GM21723 (cell line): ENCODE results near the gene MPZL3.
"Not testable (repeated sequence)": the region's sequence is repeated elsewhere in the genome, so short reads cannot be mapped to it uniquely, and the experiment has no call there.

Experiments used
- ATAC-seq: cut with Tn5 transposase; IDR thresholded peaks from one replicate; pipeline ENCODE4 v1.9.1; 2021; ENCODE audit warnings: mild to moderate bottlenecking, moderate library complexity; ENCODE audit not compliant: unreplicated experiment

MPZL3 gene

GRCh38 chr11:118213201-118213600 is 39.0 kb downstream of the MPZL3 start:
- ATAC-seq: no peak

DNA sequence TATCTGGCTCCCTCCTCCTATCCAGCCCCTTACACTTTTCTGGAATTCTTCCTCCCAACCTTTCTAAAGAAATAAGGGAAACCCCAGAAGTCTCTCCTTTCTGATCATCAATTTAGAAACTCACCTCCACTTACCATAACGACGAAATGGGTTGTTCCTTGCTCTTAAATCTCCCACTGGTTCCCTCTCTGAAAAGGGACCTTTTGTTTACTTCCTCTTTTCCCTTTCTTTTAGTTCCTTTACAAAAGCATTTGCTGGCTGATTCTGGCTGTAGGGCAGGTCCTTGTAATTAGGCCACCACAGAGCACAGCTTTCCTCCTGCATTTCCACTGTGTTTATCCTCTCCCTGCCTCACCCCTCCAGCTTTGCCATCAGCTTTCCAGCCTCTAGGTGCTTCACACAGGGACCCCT is 39.4 kb downstream of the MPZL3 start:
- ATAC-seq: no peak

DNA sequence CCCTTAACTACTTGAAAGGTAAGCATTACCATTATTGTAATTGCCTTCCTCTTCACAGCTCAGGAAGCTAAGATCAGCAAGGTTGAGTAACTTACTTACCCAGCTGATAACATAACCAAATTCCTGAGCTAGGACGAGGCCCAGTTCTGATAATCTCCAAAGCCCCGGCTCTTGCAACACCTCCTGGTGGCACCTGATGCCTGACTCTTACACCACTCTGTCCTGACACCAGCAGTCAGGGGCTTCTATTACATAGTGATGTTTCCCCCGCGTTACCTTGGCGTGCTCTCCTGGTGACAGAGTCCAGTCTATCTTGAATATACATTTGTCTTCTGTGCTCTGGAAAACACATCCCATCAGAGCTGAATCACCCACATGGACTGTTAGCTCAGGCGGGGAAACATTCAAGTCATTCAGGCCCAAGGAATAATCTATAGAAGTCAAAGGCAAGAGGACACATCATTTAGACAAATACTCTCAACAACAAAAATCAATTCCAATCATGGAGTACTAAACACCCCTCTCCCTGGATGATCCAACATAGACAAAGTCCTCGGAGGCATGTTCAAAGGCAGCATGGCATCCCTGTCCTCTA is 39.9 kb downstream of the MPZL3 start:
- ATAC-seq: no peak

GRCh38 chr11:118211006-118211405 is 41.2 kb downstream of the MPZL3 start:
- no peak for ATAC-seq

DNA sequence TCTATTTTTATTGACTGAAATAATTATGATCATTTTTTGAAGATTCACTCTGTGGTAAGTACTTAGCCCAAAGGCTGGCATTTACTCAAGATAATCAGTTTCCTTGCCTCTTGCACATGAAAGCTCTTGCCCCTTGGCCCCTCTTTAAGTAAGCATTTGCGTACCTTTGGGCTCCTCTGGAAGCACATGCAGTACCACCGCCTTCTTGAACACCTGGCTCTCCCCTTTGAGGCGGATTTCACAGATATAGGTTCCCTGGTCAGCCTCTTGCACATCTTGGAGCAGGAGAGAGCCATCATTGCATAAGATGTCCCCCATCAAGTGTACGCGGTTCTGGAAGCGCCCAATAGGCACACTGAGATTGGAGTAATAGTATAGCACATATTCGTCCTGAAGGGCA is 41.8 kb downstream of the MPZL3 start:
- ATAC-seq: no peak

GRCh38 chr11:118209033-118209432 is 43.1 kb downstream of the MPZL3 start:
- no peak for ATAC-seq

GRCh38 chr11:118207079-118207478 is 45.1 kb downstream of the MPZL3 start:
- no peak for ATAC-seq

DNA sequence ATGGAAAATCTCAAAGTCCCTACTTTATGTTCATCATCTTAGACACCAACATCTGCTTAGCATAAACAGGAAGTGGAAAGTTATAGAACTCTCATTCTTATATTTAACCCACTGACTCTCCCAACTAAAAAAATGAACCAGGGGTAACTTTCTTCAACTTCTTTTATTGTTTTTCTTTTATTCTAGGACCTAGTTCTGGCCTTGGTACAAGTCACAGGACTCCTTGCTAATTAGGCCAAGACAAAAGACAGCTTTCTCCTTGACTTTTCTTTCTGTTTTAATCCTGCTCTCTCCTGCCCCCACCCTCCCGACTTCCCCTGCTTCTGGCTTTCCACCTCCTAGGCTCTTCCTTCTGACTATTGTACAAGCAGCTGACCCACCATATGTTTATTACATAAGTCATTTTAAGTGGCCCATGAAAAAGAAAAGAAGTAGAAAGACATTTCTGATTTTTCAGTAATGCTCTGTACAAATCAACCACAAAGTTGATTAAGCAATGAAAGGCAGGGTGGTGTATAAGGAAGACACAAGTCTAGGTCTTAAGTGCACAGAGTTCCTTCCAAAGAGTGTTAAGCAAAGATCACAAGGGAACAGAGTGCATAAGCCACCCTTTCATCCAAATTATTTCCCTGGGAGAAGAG is 45.7 kb downstream of the MPZL3 start:
- no peak for ATAC-seq

DNA sequence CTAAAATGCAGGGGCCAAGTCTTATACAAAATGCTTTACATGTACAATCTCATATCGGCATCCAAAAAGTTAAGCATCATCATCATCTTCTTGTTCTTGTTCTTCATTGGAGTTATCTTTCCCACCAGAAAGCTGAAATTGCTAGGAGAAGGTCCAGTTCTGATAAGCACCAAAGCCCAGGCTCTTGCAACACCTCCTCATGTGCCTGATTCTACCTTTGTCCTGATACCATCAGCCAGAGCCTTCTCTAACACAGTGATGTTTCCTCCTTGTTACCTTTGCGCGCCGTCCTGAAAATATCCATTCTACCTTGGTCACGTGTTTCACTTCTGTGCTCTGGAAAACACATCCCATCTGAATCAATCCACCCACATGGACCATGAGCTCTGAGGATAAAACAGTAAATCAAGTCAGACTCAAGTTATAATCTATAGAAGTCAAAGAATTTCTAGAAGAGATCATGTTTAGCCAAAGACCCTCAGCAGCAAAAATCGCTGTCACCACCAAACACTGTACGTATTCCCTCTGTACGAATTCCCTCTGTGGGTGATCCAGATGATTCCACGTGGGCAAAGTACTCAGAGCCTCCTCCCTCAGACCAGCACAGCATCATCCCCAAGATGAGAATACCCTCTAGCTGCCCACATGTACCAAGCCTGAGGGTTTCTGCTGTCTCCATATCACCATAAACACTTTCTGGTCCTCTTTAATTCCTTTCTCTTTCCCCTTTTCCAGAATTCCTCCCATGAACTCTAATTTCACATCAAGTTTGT is 46.4 kb downstream of the MPZL3 start:
- no peak for ATAC-seq

- no peak for ATAC-seq
Observed at GRCh38 chr11:118202599-118203422, 49.4 kb downstream of the MPZL3 start.

DNA sequence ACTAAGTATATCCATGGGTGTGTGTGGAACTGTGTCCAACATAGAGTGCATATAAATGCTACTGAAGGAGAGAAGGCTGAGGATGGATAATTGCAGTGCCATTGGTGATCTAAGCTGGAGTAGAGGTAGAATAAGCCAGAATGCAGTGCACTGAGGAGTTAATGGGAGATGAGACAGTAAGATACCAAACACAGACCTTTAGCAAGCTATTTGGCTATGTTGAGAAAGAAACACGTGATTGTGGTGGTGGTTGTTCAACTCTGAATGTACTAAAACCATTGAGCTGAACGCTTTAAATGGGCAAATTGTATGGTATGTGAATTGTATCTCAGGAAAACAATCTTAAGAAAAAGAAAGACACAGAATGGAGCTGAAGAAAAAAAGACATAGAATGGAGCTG is 50.2 kb downstream of the MPZL3 start:
- ATAC-seq: no peak

GRCh38 chr11:118200901-118201680 is 51.1 kb downstream of the MPZL3 start:
- no peak for ATAC-seq

GRCh38 chr11:118200497-118200896 is 51.7 kb downstream of the MPZL3 start:
- no peak for ATAC-seq

GRCh38 chr11:118199135-118199534 is 53.0 kb downstream of the MPZL3 start:
- no peak for ATAC-seq

GRCh38 chr11:118198370-118198769 is 53.8 kb downstream of the MPZL3 start:
- ATAC-seq: no peak

DNA sequence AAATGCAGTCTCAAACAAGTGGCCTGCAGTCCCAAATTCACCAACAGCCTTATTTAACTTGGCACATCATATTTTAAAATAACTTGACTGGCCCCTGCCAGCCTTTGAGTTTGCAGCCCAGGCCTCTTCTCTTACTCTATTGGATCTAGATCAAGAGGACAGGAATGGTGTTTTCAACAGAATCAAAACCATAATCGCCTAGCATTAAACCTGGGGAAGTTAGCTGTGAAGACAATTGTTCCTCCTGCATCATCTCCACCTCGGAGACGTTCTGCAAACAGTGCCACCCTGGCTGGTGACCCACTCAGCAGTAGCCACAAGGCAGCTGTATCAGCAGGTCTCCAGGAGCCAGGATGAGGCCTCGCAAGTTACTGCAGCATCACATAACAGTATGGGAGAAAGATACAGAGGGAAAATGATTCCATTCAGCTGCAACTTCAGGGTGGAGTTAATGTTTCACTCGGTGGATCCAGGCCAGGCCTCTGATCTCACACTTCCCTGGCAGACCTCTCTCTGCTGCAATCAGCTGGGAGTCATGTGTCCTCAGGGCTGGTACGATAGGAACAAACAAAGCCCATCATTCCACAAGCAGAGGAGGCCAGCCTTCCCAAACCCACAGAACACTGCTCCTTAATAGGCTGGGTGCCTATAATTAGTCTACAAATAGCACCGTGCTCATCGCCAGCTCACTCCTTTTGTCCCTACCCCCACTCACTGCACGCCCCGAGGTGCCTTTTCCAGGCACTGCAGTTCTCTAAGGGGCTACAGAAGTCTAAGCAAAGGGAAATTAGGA is 57.1 kb downstream of the MPZL3 start:
- ATAC-seq: no peak

DNA sequence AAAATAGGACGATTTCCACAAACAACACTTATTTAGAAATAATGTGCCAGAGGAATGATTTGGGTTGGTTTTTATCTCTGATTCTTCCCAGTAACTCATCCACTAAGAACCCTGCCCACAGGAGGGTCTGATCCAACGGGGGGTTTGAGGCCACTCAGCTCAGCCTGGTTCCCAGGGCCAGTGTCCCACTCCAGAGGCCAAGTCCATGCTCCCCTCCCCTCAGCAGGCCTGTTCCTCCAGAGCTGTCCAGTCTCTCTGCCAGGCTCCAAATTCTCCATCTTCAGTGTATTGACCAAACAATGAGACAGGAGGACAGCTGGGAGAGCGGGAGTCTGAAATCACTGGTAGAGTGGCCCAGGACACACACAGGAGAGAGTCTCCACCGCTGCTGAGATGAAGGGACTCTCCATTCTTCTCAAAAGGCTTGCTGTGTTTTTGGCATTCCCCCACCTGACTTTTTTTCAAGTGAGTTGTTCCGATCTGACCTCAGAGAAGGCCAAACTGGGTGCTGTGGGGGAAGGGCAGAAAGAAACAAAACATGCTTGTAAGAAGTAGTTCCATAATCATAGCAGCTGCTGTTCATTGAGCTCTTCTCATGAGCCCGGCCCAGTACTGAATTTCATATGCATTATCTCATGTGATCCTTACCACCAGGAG is 58.1 kb downstream of the MPZL3 start:
- no peak for ATAC-seq

DNA sequence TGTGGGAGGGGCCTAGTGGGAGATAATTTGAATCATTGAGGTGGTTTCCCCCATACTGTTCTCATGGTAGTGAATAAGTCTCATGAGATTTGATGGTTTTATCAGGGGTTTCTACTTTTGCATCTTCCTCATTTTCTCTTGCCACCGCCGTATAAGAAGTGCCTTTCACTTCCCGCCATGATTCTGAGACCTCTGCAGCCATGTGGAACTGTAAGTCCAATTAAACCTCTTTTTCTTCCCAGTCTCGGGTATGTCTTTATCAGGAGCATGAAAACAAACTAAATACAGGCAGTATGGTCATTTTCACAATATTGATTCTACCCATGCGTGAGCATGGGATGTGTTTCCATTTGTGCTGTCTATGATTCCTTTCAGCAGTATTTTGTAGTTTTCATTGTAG is 59.3 kb downstream of the MPZL3 start:
- ATAC-seq: not testable (repeated sequence)

- not testable (repeated sequence) for ATAC-seq
Observed at GRCh38 chr11:118190942-118191506, 61.1 kb downstream of the MPZL3 start.
